ENCODE measurements around the gene NGDN.
A peak's percentile ranks its signal among the peaks of the same experiment; 100 is the strongest.

The NGDN gene

GRCh38 chr14:23468704-23469126, 788 bp upstream of the NGDN start:
- Histone ChIP-seq H3K27me3 (replicated peaks; ENCODE audit: control insufficient read depth, insufficient read depth, low read length) (no peaks in the 10 kb centered on the region), H3K36me3 (ENCODE audit: control insufficient read depth, insufficient read depth, low read length) (no peaks in the 10 kb centered on the region; the same call in none of the 2 replicates), H3K4me3 (replicated peaks; ENCODE audit: low read depth, low read length) (peak overlapping the region; percentile 33; the same call in 1 of the 2 replicates)
- no peak for DNase-seq (ENCODE audit: extremely low read depth, insufficient read length)
- no peak for TF ChIP-seq CTCF (IDR thresholded peaks at IDR 0.05; ENCODE audit: insufficient read depth, low read length, poor library complexity, severe bottlenecking)

- Histone ChIP-seq H3K36me3 (ENCODE audit: control insufficient read depth, insufficient read depth, low read length) (peaks cover 1% of the 10 kb centered on the region), H3K27me3 (replicated peaks; ENCODE audit: control insufficient read depth, insufficient read depth, low read length) (no peaks in the 10 kb centered on the region), H3K4me3 (replicated peaks; ENCODE audit: low read depth, low read length) (peak overlapping the region; percentile 85)
- no peak for TF ChIP-seq CTCF (IDR thresholded peaks at IDR 0.05; ENCODE audit: insufficient read depth, low read length, poor library complexity, severe bottlenecking)
- no peak for DNase-seq (ENCODE audit: extremely low read depth, insufficient read length)
Measured at GRCh38 chr14:23469906-23470403, 452 bp downstream of the NGDN start.

GRCh38 chr14:23470947-23471346, 1.4 kb downstream of the NGDN start:
- Histone ChIP-seq H3K27me3 (replicated peaks; ENCODE audit: control insufficient read depth, insufficient read depth, low read length) (no peaks in the 10 kb centered on the region), H3K36me3 (ENCODE audit: control insufficient read depth, insufficient read depth, low read length) (peaks cover 1% of the 10 kb centered on the region), H3K4me3 (replicated peaks; ENCODE audit: low read depth, low read length) (no peak overlapping the region)
- no peak for DNase-seq (ENCODE audit: extremely low read depth, insufficient read length)
- no peak for TF ChIP-seq CTCF (IDR thresholded peaks at IDR 0.05; ENCODE audit: insufficient read depth, low read length, poor library complexity, severe bottlenecking)

- no peak for DNase-seq (ENCODE audit: extremely low read depth, insufficient read length)
Measured at GRCh38 chr14:23478109-23478759, 8.7 kb downstream of the NGDN start.

GRCh38 chr14:23481362-23481970, 12.0 kb downstream of the NGDN start:
- TF ChIP-seq CTCF (IDR thresholded peaks at IDR 0.05; ENCODE audit: insufficient read depth, low read length, poor library complexity, severe bottlenecking): no peak
- Histone ChIP-seq H3K36me3 (ENCODE audit: control insufficient read depth, insufficient read depth, low read length) (peaks cover 10% of the 10 kb centered on the region), H3K4me3 (replicated peaks; ENCODE audit: low read depth, low read length) (no peak overlapping the region), H3K27me3 (replicated peaks; ENCODE audit: control insufficient read depth, insufficient read depth, low read length) (no peaks in the 10 kb centered on the region)
- no peak for DNase-seq (ENCODE audit: extremely low read depth, insufficient read length)

More at GRCh38 chr14:23478109-23478759, 8.7 kb downstream of the NGDN start:
- Histone ChIP-seq H3K4me3 (replicated peaks; ENCODE audit: low read depth, low read length) (no peak overlapping the region), H3K27me3 (replicated peaks; ENCODE audit: control insufficient read depth, insufficient read depth, low read length) (no peaks in the 10 kb centered on the region), H3K36me3 (ENCODE audit: control insufficient read depth, insufficient read depth, low read length) (peaks cover 11% of the 10 kb centered on the region)
- TF ChIP-seq CTCF (IDR thresholded peaks at IDR 0.05; ENCODE audit: insufficient read depth, low read length, poor library complexity, severe bottlenecking): peak; percentile 61
